ENCODE data around the gene RAE1.

Gene RAE1

GRCh38 chr20:57400821-57401564 is 49.9 kb downstream of the RAE1 start:
- peak; percentile 58 for DNase-seq (ENCODE audit: low read depth)
- H3K4me3 ChIP-seq (ENCODE audit: low read depth, low read length): peak overlapping the region; percentile 57; the same call in 1 of the 2 replicates
- no peak for TF ChIP-seq CTCF (IDR thresholded peaks at IDR 0.05; ENCODE audit: insufficient read depth, low read depth, low read length, missing control alignments)

- DNase-seq (ENCODE audit: low read depth): no peak
- H3K4me3 ChIP-seq (ENCODE audit: low read depth, low read length): no peak overlapping the region
- no peak for TF ChIP-seq CTCF (IDR thresholded peaks at IDR 0.05; ENCODE audit: insufficient read depth, low read depth, low read length, missing control alignments)
Measured at GRCh38 chr20:57401565-57401918, 50.5 kb downstream of the RAE1 start.

- no peak overlapping the region for H3K4me3 ChIP-seq (ENCODE audit: low read depth, low read length)
- no peak for TF ChIP-seq CTCF (IDR thresholded peaks at IDR 0.05; ENCODE audit: insufficient read depth, low read depth, low read length, missing control alignments)
- no peak for DNase-seq (ENCODE audit: low read depth)
Measured at GRCh38 chr20:57402206-57403125, 51.4 kb downstream of the RAE1 start.

DNA sequence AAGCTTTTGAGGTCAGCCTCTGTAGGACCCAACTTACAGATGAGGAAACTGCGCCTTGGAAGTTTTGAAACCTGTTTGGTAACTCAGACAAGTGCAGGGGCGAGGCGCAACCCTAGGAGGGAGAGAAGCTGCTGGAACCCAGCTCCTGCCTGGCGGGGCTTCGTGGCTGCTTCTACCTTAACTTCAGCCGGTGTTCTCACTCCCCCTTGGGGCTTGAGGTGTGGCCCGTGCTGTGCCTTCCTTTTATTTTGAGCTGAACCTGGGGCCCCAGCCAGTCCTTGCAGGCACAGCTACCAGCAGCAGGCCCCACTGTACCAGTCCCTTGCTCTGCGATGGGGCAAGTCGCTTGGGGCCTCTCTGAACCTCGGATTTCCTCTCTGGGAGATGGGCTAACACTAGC is 52.2 kb downstream of the RAE1 start:
- no peak for TF ChIP-seq CTCF (IDR thresholded peaks at IDR 0.05; ENCODE audit: insufficient read depth, low read depth, low read length, missing control alignments)
- no peak for DNase-seq (ENCODE audit: low read depth)
- H3K4me3 ChIP-seq (ENCODE audit: low read depth, low read length): no peak overlapping the region

DNA sequence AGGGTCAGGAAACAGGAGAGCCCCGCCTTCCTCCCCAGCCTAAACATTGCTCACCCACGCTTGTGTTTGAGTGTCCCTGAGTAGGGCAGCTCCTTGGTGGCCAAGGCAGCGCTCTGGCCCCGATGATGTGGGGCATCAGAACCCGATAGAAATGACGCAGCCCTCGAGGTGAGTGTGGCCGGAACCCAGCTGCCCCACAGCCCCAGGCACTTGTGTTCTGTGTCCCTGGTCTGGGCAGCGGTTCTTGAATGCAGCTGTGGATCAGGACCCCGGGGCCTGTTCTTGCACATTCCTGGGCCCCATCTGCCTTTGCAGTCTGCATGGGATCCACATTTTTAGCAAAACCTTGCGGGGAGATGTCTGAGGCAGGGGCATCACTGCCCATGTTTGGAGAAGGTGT is 53.0 kb downstream of the RAE1 start:
- DNase-seq (ENCODE audit: low read depth): no peak
- no peak for TF ChIP-seq CTCF (IDR thresholded peaks at IDR 0.05; ENCODE audit: insufficient read depth, low read depth, low read length, missing control alignments)
- no peak overlapping the region for H3K4me3 ChIP-seq (ENCODE audit: low read depth, low read length)

DNA sequence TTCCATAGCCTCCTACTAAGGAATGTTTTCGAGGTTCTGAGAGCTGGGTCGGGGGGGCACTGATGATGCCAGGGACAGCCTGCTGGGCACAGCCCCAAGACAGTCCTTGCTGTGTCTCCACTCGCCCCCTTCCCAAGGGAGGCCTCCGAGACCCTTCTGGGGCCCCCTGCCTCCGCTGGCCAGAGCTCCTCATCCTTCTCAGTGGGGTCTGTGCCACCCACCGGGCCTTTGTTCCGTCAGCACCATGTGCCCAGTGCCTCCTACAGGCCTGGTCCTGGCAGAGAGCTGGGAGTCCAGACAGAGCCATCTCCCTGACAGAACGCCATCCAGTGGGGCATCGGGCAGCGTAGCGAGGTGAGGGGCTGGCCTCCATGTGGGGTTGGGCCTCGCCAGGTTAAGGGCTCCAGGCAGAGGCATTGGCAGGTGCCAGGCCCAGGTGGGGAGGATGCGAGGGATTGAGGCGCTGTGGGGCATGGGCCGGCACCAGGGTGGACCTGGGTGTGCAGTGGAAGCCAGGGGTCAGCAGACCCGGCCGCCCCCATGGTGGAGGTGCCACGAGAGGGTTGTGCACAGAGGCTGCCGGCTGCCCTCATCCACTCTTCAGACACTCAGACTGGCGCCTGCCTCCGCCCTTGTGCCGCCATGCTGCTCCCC is 53.5 kb downstream of the RAE1 start:
- TF ChIP-seq CTCF (IDR thresholded peaks at IDR 0.05; ENCODE audit: insufficient read depth, low read depth, low read length, missing control alignments): no peak

More for the DNA sequence above, 53.5 kb downstream of the RAE1 start:
- no peak for DNase-seq (ENCODE audit: low read depth)
- no peak overlapping the region for H3K4me3 ChIP-seq (ENCODE audit: low read depth, low read length)

All from GM12865 (cell line).